GM13977 (cell line): ENCODE data around the gene C11orf21.

Experiments
- DNase-seq: peaks from one replicate; pipeline ENCODE4 v3.0.0; 2012; ENCODE audit warnings: low spot score
- in situ Hi-C: fragments of 300-500 bp; cut with MboI; formaldehyde crosslinking; loops from one replicate; pipeline ENCODE4 v1.12.0; 2022; ENCODE audit warnings: low sequenced_read_pairs, low pct_unique_long_range_greater_than_20kb, mixed read lengths, inconsistent platforms; ENCODE audit not compliant: unreplicated experiment
- TF ChIP-seq, protein P1 (sequence below): IDR thresholded peaks from 2 replicates; pipeline ENCODE4 v1.5.1; 2012; ENCODE audit warnings: mild to moderate bottlenecking, control low read depth; ENCODE audit not compliant: insufficient read depth; ENCODE audit errors: extremely low read depth, missing control alignments

C11orf21 gene

GRCh38 chr11:2325123-2325522, 23.4 kb upstream of the C11orf21 start:
- in situ Hi-C loops = no loop called here
- TF ChIP-seq, protein P1, sequence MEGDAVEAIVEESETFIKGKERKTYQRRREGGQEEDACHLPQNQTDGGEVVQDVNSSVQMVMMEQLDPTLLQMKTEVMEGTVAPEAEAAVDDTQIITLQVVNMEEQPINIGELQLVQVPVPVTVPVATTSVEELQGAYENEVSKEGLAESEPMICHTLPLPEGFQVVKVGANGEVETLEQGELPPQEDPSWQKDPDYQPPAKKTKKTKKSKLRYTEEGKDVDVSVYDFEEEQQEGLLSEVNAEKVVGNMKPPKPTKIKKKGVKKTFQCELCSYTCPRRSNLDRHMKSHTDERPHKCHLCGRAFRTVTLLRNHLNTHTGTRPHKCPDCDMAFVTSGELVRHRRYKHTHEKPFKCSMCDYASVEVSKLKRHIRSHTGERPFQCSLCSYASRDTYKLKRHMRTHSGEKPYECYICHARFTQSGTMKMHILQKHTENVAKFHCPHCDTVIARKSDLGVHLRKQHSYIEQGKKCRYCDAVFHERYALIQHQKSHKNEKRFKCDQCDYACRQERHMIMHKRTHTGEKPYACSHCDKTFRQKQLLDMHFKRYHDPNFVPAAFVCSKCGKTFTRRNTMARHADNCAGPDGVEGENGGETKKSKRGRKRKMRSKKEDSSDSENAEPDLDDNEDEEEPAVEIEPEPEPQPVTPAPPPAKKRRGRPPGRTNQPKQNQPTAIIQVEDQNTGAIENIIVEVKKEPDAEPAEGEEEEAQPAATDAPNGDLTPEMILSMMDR = no peak
- DNase-seq = no peak

GRCh38 chr11:2321311-2321683, 19.6 kb upstream of the C11orf21 start:
- no peak for DNase-seq
- in situ Hi-C loops = no loop called here
- TF ChIP-seq, protein P1 = no peak

- TF ChIP-seq, protein P1 = no peak
- DNase-seq = no peak
- in situ Hi-C loops = no loop called here
Measured at GRCh38 chr11:2320568-2321310, 19.0 kb upstream of the C11orf21 start.

- TF ChIP-seq, protein P1 = no peak
- in situ Hi-C loops = no loop called here
- no peak for DNase-seq
Measured at GRCh38 chr11:2319791-2320472, 18.2 kb upstream of the C11orf21 start.

GRCh38 chr11:2318707-2319106, 17.0 kb upstream of the C11orf21 start:
- TF ChIP-seq, protein P1 = no peak
- no peak for DNase-seq
- in situ Hi-C loops = no loop called here

GRCh38 chr11:2318123-2318522, 16.4 kb upstream of the C11orf21 start:
- no peak for DNase-seq
- TF ChIP-seq, protein P1 = no peak
- in situ Hi-C loops = no loop called here
